Measurements from ENCODE around the gene STXBP6. TPM values are rescaled to one million over a fixed set of nuclear protein-coding genes. Genes with fewer than 3 reads are reported as not detected.

The STXBP6 gene
- total RNA-seq, 2 donors from 2014 or later, result 20.1 to 28.3 TPM

DNA sequence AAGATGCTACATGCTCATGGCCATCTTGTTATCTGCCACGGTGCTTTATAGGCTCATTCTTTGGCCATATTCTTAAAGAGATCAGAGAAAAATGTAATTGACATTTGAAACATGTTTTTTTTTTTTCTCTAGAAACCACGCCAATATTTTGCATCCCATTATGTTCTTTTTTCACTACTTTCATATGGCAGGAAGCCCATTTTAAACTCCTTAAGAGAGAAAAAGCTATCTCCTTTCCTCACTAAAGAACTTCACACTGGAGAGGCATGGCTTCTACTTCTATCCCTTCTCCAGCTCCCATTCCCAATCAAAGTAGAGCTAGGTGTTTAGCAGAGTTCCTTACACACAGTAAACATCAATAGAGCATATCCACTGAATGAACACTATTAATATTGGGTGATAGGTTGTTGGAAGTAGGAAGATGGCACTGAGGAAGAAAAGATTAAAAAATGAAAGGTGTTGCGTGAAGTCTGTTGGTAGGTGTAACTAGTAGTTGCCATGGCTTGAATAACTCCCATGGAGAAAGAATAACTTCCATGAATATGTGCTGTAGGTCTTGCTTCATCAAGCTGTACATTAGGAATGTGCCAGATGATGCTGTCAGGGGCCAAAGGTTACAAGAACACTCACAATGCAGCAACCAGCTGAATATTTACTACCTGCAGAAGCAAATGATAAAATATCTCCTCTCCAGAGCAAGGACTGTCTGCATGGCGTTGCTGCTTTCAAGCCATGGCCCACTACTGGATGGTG lies 178.8 kb downstream of the STXBP6 start:
- H3K9me3 ChIP-seq, result no peaks in the 10 kb centered on the region
- DNase-seq (no peak), ATAC-seq (no peak)
- H3K27ac ChIP-seq, result no peak overlapping the region
- 85 to 89% methylated on average over 4 of the region's 4 CpGs for WGBS, 2 donors
- peaks cover 22% of the 10 kb centered on the region for H3K4me1 ChIP-seq
- intact Hi-C loops (cut with DNase I), result no loop called here
- no peak for TF ChIP-seq POLR2A (IDR thresholded peaks at IDR 0.05)
- TF ChIP-seq, protein P1, sequence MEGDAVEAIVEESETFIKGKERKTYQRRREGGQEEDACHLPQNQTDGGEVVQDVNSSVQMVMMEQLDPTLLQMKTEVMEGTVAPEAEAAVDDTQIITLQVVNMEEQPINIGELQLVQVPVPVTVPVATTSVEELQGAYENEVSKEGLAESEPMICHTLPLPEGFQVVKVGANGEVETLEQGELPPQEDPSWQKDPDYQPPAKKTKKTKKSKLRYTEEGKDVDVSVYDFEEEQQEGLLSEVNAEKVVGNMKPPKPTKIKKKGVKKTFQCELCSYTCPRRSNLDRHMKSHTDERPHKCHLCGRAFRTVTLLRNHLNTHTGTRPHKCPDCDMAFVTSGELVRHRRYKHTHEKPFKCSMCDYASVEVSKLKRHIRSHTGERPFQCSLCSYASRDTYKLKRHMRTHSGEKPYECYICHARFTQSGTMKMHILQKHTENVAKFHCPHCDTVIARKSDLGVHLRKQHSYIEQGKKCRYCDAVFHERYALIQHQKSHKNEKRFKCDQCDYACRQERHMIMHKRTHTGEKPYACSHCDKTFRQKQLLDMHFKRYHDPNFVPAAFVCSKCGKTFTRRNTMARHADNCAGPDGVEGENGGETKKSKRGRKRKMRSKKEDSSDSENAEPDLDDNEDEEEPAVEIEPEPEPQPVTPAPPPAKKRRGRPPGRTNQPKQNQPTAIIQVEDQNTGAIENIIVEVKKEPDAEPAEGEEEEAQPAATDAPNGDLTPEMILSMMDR (IDR thresholded peaks at IDR 0.05), result no peak
- H3K4me3 ChIP-seq, result no peak overlapping the region
- no peaks in the 10 kb centered on the region for H3K36me3 ChIP-seq (replicated peaks in 1 of 2; ENCODE audit: insufficient read depth in 1 of 2, low read depth in 2 of 2)
- H3K27me3 ChIP-seq, result no peaks in the 10 kb centered on the region

DNA sequence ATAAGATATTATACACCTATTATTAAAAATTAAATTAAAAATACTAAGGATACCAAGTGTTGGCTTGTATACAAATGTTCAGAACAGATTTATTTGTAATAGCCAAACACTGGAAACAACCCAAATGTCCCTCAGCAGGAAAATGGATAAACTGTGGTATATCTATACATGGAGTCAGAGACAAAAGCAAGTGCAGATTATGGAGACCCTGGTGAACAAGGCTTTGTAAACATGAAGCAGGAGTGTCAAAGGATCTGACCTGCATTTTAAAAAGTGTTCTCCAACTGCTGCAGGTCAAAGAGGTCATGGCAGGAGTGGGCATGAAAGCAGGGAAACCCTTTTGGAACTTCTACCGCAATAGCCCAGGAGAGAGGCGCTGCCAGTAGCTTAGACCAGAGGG lies 181.6 kb downstream of the STXBP6 start:
- H3K4me3 ChIP-seq, result no peak overlapping the region
- H3K9me3 ChIP-seq, result no peaks in the 10 kb centered on the region
- no peaks in the 10 kb centered on the region for H3K27me3 ChIP-seq
- H3K4me1 ChIP-seq, result peaks cover 13% of the 10 kb centered on the region
- no peak for DNase-seq
- TF ChIP-seq POLR2A (IDR thresholded peaks at IDR 0.05), result no peak
- TF ChIP-seq, protein P1 (IDR thresholded peaks at IDR 0.05), result no peak
- no peaks in the 10 kb centered on the region for H3K36me3 ChIP-seq (replicated peaks in 1 of 2; ENCODE audit: insufficient read depth in 1 of 2, low read depth in 2 of 2)
- WGBS, 2 donors, result 96% methylated on average over 2 of the region's 2 CpGs
- ATAC-seq, result no peak
- intact Hi-C loops (cut with DNase I), result no loop called here
- H3K27ac ChIP-seq, result no peak overlapping the region

DNA sequence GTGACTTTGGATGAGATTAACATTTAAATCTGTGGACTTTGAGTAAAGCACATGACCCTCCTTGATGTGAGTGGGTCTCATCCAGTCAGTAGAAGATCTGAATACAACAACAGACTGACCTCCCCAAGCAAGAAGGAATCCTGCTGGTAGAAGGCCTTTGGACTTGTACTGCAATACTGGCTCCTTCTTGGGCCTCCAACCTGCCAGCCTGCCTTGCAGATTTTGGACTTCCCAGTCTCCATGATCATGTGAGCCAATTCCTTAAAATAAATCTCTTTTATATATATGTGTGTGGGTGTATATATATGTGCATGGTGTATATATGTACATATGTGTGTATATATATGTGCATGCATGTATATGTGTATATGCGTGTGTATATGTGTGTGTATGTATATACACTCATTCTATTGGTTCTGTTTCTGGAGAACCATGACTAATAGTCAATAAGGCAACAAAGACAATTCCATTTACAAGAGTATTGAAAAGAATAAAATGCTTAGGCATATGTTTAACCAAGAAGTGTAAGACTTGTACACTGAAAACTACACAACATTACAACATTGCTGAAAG lies 183.8 kb downstream of the STXBP6 start:
- WGBS, 2 donors, result 96 to 97% methylated on average over 1 of the region's 1 CpG
- no peak overlapping the region for H3K27ac ChIP-seq
- no peak for ATAC-seq
- no peaks in the 10 kb centered on the region for H3K9me3 ChIP-seq
- no peaks in the 10 kb centered on the region for H3K27me3 ChIP-seq
- intact Hi-C loops (cut with DNase I), result no loop called here
- peaks cover 14% of the 10 kb centered on the region for H3K4me1 ChIP-seq
- H3K36me3 ChIP-seq (replicated peaks in 1 of 2; ENCODE audit: insufficient read depth in 1 of 2, low read depth in 2 of 2), result no peaks in the 10 kb centered on the region
- TF ChIP-seq, protein P1 (IDR thresholded peaks at IDR 0.05), result no peak
- no peak for TF ChIP-seq POLR2A (IDR thresholded peaks at IDR 0.05)
- no peak for DNase-seq
- no peak overlapping the region for H3K4me3 ChIP-seq

DNA sequence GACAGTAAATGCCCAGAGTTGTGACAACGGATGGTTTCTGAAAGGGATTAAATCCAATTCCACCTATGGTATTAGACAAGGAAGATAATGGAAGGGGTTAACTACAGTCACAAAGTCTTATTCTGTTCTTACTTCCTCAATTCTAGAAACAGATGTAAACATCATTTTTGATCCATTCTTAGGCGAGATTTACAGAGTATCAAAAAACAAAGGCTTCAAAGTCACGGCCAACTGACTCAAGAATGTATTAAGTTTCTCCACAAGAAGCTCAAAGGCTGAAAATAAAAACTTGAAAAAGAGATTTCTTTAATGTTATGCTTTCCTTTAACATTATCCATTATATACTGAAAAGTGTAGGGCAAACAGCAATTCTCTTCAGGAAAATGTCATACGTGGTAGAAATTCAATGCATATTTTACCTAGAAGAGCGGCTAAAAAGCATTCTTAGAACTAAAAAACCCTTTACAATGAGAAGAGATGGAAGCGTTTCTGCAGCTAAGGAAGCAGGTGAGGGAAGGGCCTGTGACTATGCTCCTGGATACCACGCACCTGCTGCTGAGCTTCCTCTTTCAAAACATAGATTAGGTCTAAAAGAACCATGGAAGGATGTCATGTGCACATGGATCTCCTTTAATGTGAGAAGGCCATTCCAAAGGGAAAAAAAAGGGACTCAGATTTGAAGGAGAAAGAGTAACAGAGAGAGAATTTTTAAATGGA lies 185.8 kb downstream of the STXBP6 start:
- Histone ChIP-seq H3K4me1 (peaks cover 24% of the 10 kb centered on the region), H3K9me3 (no peaks in the 10 kb centered on the region), H3K36me3 (replicated peaks in 1 of 2; ENCODE audit: insufficient read depth in 1 of 2, low read depth in 2 of 2) (no peaks in the 10 kb centered on the region), H3K27ac (no peak overlapping the region), H3K27me3 (no peaks in the 10 kb centered on the region), H3K4me3 (no peak overlapping the region)
- ATAC-seq (no peak), DNase-seq (no peak)
- 82 to 85% methylated on average over 7 of the region's 7 CpGs for WGBS, 2 donors
- intact Hi-C loops (cut with DNase I), result no loop called here
- TF ChIP-seq, protein P1 (IDR thresholded peaks at IDR 0.05), result no peak
- TF ChIP-seq POLR2A (IDR thresholded peaks at IDR 0.05), result no peak

Data from body of pancreas (tissue), 4 donors.